NCI-H2171 treated with DMSO at 0.1 percent for 48 hours (cell line): Measurements from ENCODE around the gene CHKB.
A peak's percentile ranks its signal among the peaks of the same experiment; 100 is the strongest.

Source experiments
- DNase-seq: peaks from one replicate; lab custom pipeline; 2025; lab: John Stamatoyannopoulos, UW

The CHKB gene

DNA sequence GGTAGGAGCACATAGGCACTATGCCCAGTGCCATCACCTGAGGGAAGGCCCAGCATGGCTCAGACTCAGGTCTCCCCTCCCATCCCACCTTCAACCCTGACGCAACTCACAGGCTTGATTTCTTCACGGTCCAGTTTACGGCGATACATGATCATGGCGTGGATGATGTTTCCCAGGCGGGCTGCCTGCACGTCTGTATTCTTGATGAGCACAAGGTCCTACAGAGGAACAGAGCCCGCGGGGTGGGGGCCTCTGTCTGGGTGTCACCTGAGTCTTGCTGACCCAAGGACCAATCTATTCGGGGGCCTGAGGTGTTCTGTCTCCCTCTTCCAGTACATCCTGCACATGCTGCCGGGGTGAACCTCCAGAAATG lies 8.3 kb downstream of the CHKB start:
- no peak for DNase-seq

DNA sequence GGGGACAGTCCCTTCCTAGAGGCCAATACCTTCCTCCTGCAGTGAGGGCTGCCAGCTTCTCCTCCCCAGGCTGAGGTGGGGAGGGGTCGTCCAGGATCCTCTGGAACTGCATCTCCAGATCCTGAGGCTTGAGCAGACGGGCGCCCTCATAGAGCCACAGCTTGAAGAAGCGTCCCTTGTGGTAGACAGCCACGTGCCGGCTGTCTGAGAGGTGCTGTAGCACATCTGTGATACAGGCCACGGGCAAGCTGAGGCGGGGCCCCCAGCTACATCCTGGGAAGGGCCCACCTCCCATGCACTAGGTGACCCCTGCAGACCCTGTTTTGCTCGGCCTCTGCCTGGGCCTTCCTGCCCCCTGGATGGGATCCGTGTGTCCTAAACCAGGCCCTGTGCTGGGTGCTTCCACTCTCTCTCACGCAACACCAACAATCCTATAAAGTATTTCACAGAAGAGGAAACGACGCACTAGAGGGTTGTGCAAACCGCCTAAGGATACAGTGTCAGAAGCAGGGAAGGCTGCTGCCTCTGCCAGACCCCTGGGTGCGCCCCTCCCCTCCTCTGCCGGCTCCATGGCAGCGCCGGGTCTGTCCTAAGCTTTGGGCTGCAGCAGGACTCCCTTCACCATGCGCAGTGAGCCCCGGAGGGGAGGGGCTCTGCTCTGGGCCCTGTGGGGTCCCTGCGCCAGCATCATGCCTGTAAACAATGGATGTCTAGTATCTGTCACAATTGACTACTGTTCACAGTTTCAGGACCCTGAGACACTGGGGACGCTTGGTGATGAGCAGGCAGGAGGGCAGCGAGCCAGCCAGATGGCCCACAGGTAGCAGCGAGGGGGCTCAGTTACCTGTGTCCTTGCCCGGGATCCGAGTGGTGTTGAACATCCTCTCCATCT lies 8.9 kb downstream of the CHKB start:
- no peak for DNase-seq

DNA sequence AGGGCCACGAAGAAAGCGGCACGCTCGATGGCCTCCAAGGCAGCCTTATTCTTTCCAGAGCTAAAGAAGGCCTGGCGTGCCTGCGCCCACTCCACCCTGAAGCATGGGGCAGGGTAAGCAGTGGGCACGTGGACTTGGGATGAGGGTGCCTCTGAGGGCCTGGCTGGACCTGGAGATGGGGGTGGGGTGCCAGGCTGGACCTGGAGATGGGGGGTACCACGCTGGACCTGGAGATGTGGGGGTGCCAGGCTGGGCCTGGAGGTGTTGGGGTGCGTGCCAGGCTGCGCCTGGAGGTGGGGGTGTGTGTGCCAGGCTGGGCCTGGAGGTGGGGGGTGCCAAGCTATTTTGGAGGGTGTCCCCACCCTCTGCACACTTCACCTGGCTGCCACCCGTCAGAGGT lies 9.7 kb downstream of the CHKB start:
- no peak for DNase-seq

DNA sequence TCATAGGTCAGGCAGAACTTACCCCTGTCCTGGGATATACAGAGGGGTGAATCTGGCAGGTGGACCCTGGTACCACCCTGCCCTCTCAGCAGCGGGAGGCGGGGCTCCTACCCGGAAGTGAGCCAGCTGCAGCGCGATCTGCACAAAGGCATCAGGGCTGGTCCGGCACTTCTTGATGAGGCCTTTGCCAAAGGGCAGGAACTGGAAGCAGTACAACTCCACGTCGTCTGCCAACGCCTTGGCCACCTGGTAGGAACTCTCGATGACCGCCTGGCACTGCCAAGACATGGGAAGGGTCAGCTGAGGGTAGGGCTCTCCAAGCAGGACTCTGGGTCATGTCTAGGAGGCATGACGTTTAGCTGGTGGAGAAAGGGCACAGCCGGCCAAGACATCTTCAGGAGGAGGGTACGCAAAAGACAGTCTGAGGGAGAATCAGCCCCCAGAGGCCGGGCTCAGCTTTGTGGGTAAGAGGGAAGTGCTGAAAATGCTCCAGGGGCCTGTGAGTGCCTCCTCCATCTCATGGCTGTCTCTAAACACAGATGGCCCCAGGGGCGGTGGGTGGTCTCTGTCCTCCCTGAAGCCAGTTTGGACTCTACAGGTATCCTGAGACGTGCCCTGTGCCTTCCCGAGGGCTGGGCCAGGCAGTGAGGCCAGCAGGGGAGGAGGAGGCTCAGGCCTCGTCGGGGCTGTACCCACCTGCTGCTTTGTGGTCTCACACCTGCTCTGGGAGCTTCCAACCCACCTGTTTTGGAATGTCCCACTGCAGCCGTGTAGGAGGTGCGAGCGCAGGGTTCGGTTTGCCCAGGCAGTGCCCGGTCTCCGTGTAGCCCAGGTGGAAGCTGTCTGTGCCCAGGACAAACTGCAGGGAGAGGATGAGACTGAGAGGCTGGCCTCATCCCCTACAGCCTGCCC lies 11.1 kb downstream of the CHKB start:
- no peak for DNase-seq

DNA sequence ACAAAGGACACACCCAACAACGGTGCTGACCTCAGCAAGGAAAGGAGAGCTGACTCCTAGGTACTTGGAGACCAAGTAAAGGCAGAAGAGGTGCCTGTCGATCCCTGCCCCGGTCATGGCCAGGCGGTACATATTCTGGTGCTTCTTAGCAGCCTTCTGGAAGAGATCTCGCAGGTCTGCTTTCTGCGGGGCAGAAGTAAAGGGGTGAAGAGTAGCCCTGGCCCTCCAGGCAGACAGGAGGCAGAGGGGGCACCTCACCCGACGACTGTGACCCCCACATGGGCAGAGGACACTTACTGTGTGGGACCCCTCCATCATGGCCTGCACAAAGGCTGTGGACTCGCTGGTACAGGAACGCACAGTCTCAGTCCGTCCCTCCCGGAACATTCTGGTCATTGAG lies 11.8 kb downstream of the CHKB start:
- DNase-seq: no peak

DNA sequence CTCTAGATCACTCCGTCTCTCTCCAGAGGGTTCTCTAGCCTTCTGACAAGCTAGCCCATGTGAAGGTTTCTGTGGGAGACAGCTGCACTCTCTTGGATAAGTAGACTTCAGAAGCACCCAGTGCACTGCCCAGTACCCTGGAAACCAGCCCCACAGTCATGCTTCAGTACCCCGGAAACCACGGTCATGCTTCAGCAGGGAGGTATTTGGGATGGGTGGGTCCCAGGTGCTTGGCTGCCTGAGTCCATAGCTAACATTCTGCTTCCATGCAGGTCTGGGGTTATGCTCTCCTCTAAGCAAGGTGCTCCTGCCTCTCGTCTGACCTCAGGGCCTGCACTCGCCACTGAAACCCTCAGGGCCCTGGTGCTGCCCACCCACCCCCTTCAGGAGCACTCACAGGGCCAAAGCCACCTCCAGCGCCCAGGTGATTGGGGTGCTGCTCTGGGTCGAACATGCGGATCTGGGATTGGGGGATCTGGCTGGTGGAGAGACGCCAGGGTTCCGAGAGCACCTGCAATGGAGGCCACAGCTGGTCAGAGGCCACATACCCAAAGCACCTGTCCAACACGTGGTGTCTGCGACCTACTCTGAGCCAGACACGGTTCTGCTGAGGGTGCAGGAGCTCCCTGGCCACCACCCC lies 12.6 kb downstream of the CHKB start:
- no peak for DNase-seq

DNA sequence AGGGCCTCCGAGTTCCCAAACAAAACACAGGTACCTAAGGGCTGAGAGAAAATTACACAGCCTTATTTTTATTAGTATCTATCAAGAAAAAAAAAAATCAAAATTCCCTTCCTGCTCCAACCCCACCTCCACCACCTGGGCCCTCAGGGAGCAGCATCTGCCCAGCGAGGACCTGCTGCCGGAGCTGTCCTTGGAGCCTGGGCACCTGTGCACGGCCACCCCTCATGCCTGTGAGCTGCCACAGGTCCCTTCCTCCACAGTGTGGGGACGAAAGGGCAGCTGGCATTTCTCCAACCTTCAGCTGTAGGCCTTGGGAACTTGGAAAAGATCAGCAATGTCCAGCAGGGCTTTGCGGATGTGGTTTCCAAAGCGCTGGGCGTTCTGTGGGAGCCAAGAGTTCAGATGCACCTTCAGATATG lies 13.6 kb downstream of the CHKB start:
- DNase-seq: no peak

DNA sequence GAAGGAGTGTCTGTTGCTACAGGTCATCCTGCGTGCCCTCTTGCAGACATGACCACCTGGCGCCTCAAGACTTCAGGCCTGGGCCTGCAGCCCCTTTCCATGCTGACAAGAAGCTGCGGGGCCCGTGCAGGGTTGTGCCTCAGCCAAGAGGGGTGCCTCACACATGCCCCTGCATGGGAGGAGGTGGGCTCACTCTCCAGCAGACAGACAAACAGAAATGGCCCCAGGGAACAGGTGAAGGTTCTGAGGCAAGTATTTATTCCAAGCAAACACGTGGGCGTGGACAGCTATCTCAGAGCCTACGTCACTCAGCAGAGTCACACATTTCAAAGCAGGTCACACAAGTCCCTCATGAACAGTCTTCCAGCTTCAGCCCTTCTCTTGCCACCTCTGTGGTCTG lies 14.0 kb downstream of the CHKB start:
- DNase-seq: no peak

DNA sequence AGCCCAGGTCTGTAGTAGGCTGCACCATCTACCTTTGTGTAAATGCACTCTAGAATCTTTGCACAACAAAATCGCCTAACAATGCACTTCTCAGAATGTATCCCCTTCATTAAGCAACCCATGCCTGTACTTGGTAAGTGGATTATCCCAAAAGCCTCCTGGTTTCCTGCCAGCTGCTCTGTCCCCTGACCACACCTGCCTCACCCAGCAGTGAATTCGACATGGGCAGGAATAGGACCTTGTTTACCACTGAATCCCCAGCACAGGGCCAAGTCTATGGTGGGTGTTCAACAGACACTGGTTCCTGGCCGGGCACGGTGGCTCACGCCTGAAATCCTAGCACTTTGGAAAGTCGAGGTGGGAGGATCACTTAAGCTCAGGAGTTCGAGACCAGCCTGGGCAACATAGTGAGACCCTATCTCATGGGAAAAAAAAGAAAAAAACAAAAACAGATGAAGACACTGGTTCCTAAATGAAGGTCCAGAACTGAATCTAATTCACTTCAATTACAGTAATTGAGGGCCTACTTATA lies 14.9 kb downstream of the CHKB start:
- DNase-seq: no peak

DNA sequence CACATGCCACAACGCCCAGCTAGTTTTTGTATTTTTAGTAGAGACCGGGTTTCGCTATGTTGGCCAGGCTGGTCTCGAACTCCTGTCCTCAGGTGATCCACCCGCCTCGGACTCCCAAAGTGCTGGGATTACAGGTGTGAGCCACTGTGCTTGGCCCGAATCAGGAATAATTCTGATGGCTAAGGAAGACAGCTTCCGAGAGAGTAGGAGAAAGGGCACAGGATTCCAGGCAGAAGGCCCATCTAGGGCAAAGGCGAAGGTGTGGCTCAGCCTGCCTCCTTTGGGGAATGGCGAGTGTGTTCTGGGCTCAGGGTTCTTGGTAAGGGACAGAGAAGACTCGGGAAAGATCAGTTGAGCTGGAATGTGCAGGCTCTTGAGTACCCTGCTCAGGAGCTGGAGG lies 18.4 kb downstream of the CHKB start:
- DNase-seq: no peak

DNA sequence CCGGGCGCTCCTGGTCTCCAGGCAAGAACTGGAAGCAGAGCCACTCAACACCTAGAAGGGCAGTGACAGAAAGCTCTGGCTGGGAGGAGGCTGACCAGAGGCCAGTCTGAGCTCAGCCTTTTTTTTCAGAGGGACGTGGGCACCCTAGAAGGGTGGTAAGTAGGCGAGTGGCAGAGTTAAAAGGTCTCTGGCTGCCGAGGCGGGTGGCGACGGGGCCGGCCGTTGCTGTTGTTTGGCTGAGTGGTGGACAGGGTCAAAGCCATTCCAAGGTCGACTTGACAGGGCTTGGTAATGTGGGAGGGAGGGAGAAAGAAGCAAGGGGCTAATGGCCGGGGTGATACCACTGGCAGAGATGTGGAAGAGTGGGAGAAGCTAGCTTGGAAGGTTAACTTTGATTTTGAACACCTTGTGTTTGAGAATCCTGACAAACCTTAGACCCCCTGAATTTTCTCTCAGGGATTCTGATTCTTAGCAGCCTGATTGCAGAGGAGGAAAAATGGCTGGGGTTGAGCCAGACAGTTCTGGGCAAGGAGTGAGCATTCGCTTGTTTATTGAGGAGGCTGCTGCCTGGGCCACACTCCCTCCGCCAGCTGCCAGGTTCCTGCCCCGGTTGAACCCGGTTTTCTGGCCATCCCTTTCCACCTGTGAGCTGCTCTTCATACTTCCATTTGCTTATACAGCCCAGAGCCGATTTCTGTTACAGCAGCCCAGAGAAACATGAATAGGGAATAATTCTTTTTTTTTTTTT lies 19.1 kb downstream of the CHKB start:
- DNase-seq: no peak

DNA sequence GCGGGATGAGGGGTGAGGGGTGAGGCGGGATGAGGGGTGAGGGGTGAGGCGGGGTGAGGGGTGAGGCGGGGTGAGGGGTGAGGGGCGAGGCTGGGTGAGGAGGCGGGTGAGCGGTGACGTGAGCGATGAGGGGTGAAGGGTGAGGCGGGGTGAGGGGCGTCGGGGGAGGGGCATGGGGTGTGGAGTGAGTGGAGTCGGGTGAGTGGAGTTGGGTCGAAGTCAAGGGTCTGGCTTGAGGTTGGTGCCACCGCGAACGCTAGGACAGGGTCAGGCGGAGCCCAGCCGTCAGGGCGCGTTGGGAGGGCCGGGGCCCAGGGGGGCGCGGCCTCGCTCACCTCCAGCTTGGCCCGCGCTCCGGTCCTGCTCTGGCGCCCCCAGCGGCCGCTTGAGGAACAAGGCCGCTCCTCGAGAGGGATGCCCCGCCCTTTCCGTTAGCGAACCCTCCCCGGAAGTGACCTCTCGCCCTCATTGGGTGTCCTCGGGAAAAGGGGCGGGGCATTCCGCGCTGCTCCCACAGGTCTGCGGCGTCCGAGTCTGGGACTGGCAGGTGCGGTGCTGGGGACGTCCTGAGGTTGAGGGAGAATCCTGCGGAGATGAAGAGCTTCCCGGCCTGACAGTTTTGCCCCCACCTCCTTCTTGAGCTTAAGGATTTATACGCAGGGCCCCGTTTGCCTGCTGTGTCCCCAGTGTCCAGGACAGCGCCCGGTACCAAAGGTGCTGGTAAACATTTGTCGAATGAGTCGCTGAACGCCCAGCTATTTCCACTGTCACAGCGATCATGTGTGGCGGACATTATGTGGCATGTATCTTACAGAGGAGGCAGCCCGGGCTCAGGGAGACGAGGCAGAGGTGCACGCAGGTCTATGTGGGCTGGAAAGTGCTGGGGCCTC lies 19.9 kb downstream of the CHKB start, which contains the start of gene SYCE3:
Gene SYCE3 (minus strand): TSS at position 397 of the 890 bp plus-strand sequence. CDS start 6,514 bp downstream, outside the sequence.
- DNase-seq: peak; percentile 97

DNA sequence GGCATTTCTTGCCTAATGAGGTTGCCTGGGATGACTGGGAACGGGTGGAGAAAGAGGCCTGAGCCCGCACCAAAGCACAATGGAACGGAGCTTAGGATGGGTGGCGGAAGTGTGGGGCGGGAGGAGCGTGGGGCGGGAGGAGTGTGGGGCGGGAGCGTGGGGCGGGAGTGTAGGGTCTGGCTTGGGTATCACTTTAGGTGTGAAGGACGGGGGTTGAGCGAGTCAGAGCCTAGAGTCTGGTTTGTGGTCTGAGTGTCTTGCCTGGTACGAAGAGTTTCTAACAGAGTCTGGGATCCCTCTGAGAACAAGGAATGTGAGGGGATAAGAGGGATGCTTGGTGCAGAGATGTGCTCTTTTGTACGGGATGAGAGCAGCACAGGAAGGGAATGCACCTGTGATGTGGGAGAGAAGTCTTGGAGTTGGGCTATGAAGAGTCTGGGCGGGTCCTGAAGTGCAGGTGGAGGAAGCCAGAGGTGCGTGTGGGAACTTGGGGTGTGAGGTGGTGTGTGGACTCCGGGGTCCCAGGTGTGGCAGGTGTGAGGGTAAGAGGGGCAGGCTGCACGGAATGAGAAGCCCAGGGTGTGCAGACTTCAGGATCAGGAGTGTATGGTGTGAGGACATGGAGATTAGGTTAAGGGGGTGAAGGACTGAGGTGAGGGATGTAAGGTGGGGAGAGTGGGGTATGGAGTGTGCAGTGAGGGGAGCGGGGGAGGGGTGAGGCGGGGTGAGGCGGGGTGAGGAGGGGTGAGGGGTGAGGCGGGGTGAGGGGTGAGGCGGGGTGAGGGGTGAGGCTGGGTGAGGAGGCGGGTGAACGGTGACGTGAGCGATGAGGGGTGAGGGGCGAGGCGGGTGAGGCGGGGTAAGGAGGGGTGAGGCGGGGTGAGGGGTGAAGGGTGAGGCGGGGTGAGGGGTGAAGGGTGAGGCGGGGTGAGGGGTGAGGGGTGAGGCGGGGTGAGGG lies 21.0 kb downstream of the CHKB start:
- DNase-seq: no peak

DNA sequence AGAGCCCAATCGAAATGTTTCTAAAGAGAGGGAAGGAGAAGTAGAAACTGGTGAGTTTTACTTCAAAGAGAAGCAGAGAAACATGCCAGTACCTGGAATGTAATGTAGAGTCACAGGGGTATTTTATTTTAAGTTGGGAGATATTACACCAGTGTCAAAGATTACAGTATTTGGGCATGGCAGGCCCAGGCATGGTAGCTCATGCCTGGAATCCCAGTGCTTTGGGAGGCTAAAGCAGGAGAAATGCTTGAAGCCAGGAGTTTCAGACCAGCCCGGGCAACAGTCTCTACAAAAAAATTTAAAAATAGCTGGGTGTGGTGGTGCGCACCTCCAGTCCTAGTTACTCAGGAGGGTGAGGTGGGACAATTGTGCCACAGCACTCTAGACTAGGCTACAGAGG lies 22.6 kb downstream of the CHKB start:
- DNase-seq: no peak

DNA sequence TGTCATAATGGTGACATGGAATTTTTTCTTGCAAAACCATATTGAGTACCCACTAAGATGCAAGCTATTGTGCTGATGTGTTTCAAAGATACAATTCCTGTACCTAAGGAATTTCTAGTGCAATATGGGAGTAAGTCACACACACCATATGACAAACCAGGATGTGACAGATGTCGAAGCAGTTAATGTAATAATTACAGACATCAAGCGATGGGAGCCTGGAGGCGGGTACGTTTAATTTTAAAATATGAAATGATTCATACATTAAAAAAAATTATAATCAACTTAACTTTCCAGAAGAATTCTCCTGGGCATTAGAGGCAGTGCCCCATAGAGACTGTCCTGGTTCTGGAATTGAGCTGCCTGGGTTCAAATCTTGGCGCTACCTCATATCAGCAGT lies 25.9 kb downstream of the CHKB start:
- peak; percentile 45 for DNase-seq

DNA sequence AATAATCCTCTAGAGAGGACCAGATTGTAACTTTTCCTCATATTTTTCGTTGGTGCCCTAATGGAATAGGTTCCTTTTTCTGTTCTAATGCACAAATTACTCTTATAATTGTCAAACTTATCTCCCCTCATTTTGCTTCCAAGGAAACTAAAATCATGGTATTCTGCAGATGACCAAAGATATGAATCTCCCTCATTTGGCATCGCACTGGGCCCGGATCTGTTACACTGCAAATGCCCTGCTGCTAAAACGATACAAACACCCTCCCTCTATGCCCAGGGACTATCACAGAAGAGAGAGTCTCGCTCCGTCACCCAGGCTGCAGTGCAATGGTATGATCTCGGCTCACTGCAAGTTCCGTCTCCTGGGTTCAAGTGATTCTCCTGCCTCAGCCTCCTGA lies 29.3 kb downstream of the CHKB start:
- no peak for DNase-seq

DNA sequence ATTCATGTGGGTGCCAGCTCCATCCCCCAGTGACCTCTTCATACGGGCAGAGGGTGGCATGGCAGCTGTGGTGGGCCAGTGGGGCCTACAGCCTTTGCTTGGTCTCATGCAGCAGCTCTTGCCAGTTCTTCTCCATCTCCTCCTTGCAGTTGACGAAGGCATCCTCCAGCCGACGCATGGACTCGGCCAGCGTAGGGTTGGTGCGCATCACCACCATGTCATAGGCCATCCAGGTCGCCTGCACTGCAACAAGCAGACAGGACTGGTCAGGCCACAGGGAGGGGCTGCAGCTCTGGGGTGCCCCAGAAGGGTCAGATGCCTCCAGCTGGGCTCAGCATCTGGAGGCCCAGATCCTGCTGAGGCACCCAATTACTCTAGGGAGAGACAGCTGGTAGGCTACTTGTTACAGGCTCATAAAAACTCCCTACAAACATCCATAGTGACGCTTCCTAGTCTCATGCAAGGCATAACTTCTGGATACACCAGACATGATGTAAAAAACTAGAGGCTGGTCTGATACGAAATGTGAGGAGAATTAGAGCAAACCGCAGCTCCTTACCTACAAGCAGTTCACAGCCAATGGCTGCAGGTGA lies 31.4 kb downstream of the CHKB start:
- no peak for DNase-seq

DNA sequence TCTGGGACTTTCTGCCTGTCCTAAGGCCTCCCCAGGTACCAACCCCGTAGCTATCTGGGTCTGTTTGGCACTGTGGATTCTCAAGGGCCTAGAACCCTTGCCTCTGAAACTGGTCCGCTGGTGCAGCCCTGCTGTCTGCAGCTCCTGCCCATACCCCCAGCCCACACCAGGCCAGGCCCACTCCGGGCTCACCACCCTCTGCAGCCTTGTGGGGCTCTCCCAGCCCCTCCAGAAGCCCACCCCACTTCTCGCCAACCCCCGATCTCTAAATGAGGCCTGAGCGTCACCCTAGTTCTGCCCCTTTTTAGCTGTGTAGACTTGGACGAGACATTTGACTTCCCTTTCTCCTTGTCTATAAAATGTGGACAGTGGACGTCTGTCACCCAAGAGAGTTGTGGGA lies 32.3 kb downstream of the CHKB start:
- no peak for DNase-seq
